ENCODE data around the gene AFAP1L2.

Gene AFAP1L2

GRCh38 chr10:114386452-114386851, 17.9 kb downstream of the AFAP1L2 start:
- FAIRE-seq = no peak

DNA sequence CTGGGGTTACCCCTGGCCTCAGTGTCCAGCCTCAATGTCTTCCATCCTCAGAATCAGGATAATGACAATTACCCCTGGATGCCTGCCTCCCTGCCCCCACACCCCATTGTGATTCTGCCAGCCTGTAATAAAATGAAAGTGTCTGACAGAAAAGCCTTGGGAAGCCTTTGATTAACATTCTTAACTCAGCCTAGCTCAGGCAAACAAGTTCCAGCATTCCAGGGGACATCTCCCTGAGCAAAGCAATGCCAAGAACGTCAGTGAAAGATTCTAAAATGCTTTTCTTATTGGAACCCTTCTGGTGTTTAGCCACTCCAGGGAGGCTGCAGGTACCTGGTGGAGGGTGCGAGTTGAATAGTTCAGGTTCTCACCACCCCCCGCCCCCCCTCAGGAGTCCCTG, 18.7 kb downstream of the AFAP1L2 start:
- FAIRE-seq = no peak

- no peak for FAIRE-seq
Observed at GRCh38 chr10:114384601-114385000, 19.7 kb downstream of the AFAP1L2 start.

- no peak for FAIRE-seq
Observed at GRCh38 chr10:114384181-114384580, 20.1 kb downstream of the AFAP1L2 start.

- no peak for FAIRE-seq
Observed at GRCh38 chr10:114380797-114381196, 23.5 kb downstream of the AFAP1L2 start.

DNA sequence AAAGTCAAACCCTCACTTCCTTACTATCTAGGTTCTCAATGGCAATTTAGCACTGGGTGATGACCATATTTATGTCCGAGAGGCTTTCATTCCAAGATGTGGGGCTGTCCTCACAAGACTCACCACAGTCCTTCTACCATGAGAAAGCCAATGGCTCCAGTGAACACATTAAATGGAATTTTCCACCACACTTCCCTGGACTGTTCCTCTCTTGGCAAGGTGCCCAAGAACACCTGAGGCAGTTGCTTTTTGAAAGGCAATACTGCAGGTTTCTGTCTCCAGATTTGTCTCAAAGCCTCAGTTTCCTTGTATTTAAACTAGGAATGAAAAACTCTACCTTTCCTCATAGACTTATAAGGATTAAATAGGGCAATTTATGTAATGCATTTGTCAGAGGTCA, 24.2 kb downstream of the AFAP1L2 start:
- no peak for FAIRE-seq

DNA sequence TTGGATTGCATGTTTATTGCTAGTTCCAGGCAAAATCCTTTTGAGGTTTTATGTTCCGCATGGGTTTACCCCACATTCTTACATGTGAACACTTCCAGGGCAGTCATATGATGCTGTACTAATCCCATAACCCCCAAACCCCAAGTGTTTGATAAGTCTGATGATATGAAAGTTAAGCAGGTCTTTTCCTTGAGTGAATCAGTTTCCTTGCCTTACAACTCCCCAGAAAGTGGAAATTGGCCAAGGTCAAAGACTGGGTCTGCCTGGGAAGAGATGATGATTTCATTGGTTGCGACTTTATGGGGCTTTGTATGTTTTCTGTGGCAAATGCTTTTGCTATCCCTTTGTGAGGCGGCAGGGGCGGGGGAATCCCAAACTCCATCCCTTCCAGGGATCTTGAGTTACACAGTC, 24.7 kb downstream of the AFAP1L2 start:
- no peak for FAIRE-seq

GRCh38 chr10:114376523-114376922, 27.8 kb downstream of the AFAP1L2 start:
- FAIRE-seq = no peak

- no peak for FAIRE-seq
Observed at GRCh38 chr10:114375047-114375446, 29.3 kb downstream of the AFAP1L2 start.

DNA sequence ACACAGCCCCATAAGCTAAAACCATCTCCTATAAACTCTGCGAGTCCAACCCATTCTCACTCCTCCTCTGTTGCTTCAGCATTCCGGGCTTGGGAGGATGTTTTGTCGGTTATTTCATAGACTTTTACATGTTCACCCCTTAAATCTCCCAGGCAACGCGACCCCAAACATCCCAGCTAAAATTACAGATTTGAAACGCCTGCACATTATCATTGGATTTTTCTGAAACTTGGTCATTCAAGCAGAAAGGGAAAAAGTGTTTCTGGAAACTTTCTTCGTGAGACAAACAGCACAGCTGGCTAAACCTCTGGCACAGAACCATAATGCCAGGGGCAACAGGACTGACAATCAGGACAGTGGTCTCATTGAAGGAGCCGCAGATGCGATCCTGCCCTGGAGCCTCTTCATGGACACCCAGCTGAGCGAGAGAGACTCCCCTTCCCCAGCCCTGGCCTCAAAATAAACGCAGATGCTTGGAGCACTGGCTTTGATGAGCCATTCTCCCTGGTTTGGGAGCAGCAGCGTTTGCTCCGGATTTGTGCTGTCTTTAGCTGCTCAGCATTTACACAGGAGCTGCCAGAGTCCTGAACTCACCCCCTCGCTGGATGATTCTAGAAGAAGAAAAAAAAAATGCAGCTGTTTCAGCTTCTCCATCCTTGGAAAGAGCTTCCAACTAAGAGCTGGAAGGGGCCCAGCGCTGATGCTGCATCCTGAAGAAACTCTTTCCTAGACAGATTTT, 30.1 kb downstream of the AFAP1L2 start:
- FAIRE-seq = no peak

GRCh38 chr10:114373631-114374030, 30.7 kb downstream of the AFAP1L2 start:
- no peak for FAIRE-seq

DNA sequence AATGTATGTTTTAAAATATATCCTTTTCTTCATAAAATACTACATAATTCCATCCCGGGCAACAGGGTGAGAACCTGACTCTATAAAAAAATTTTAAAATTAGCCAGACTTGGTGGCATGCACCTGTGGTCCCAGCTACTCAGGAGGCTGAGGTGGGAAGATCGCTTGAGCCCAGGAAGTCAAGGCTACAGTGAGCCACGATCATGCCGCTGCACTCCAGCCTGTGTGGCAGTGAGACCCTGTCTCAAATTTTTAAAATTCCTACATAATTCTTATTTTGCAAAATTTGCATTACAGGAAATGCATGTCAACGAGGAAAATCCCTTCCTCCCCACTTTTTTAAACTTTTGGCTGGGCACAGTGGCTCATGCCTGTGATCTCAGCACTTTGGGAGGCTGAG, 31.3 kb downstream of the AFAP1L2 start:
- FAIRE-seq = no peak

GRCh38 chr10:114372179-114372578, 32.1 kb downstream of the AFAP1L2 start:
- no peak for FAIRE-seq

DNA sequence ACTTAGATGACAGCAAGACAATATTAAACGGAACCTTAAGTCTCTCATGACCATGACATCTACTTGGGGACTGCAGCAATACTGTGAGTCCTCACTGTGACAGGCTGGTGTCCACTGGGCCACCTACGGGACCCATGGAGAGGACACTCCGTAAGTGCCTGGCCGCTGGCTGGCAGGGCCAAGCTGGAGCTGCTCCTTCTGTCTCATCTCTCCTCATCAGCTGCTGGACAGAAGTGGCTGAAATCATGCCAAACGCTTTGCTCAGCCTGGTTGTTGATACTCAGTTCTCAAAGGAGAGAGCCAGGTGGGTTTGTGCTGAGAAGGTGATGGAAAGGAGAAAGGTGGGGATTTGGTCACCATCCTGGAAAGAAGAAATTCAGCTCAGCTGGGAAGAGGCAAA, 33.3 kb downstream of the AFAP1L2 start:
- FAIRE-seq = no peak

- FAIRE-seq = no peak
Observed at GRCh38 chr10:114370199-114370598, 34.1 kb downstream of the AFAP1L2 start.

- FAIRE-seq = no peak
Observed at GRCh38 chr10:114368057-114368391, 36.3 kb downstream of the AFAP1L2 start.

GRCh38 chr10:114367351-114368056, 36.8 kb downstream of the AFAP1L2 start:
- FAIRE-seq = no peak

DNA sequence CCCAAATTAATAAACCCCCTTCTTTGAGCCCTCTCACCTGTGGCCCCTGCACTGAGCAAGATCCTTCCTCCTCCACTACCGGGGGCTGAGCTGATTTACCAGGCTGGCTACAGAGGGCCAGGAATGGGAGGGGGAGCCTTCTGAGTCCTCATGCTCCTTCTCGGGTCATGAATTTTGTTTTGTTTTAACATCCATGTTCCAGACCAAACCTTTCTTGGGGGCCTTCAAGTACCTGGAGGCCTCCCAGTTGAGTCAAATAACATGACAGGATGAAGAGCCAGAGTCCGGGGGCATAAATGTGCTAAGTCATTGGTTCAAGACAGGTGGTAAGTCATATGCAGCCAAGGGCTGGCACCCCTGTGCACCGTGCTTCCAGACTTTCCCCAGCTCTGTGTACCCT, 39.6 kb downstream of the AFAP1L2 start:
- FAIRE-seq = no peak

DNA sequence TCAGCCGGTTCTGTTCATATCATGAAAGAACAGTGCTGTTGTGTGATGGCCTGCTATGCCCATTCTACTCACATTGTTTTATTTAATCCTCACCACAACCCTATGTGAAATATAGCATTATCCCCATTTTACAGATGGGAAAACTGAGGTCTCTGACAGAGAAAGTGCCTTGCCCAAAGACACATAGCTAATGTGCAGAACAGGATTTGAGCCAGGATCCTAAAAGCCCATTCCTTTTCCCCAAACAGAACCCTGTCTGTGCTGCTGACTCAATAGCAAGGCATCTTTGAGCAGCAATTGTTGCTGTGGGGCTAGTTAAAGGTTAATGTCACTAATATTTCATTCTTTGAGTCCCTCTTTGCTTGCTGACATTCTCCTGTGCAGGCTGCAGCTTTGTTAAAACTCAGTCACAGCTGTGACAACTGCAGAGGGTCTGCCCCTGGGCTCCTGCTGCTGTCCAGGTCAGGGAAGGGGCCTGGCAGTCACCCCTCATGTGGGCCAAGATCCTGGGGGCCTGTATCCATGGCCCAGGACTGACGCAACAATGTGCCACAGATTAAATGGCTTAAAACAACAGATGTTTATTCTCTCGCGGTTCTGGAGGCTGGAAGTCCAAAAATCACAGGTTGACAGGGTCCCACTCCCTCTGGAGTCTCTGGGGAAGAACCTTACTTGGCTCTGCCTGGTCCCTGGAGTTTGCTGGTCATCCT, 40.4 kb downstream of the AFAP1L2 start:
- FAIRE-seq = no peak

- no peak for FAIRE-seq
Observed at GRCh38 chr10:114362826-114363355, 41.4 kb downstream of the AFAP1L2 start.

DNA sequence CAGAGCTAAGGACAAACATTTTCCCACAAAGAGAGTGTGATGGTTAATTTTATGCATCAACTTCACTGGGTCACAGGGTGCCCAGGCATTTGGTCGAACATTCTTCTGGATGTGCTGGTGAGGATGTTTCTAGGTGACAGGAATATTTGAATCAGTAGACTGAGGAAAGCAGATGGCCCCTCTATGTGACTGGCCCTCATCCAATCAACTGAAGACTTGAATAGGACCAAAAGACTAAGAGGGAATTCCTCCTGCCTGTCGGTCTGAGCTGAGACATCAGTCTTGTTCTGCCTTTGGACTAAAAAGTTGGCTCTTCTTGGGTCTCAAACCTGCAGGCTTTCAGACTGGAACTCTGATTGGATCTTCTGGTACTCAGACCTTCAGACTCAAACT, 44.4 kb downstream of the AFAP1L2 start:
- no peak for FAIRE-seq

- no peak for FAIRE-seq
Observed at GRCh38 chr10:114359041-114359952, 45.0 kb downstream of the AFAP1L2 start.

GRCh38 chr10:114357515-114357996, 46.7 kb downstream of the AFAP1L2 start:
- FAIRE-seq = no peak
